GM19467 (cell line): Measurements from ENCODE around the gene PREP.
"Not testable (repeated sequence)": the region's sequence is repeated elsewhere in the genome, so short reads cannot be mapped to it uniquely, and the experiment has no call there.

ENCODE experiments used
- ATAC-seq: cut with Tn5 transposase; IDR thresholded peaks from one replicate; pipeline ENCODE4 v1.9.1; 2021; ENCODE audit warnings: mild to moderate bottlenecking, moderate library complexity; ENCODE audit not compliant: unreplicated experiment

The PREP gene

DNA sequence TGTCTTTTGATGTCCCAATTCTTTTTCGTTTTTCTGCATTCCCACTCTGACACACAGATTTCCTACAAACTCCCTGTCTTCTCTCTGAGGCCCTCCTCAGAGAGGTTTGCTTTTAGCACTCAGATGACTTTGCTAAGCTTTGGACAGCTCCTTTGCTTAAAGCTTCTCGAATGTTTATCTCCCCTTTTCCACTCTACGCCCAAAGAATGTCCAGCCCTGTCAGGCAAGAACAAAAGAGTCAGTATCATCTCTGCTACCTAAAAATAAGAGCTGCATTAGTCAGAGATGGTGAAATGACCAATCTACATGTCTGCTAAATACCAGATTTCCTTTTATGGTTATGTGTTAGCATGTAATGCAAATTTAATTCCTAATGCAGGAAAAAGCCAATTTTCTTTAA lies 56.8 kb downstream of the PREP start:
- ATAC-seq: no peak

GRCh38 chr6:105345506-105345905 lies 57.4 kb downstream of the PREP start:
- ATAC-seq: no peak

- ATAC-seq: no peak
Observed at GRCh38 chr6:105344881-105345370, 58.0 kb downstream of the PREP start.

GRCh38 chr6:105338350-105338983 lies 64.4 kb downstream of the PREP start:
- not testable (repeated sequence) for ATAC-seq

- no peak for ATAC-seq
Observed at GRCh38 chr6:105336986-105337385, 65.9 kb downstream of the PREP start.

DNA sequence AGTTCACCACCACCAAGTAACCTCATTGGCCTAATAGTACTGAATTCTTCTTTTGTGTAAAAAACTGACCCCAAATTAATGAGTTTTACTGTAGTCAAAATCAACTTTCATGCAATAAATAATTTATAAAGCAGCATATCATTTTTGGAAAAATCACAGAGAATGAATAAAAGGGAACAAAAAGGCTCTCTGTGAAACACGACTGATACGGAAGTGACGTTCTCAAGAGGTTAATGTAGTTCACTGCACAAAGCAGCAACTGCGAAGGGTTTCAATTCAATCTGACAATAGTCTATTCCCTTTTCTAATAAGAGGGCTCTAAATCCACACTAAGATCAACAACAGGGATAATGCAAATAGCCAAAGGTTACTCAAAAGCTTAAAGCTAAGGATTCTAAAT lies 70.3 kb downstream of the PREP start:
- ATAC-seq: no peak

GRCh38 chr6:105331927-105332326 lies 71.0 kb downstream of the PREP start:
- no peak for ATAC-seq

- no peak for ATAC-seq
Observed at GRCh38 chr6:105330913-105331312, 72.0 kb downstream of the PREP start.

GRCh38 chr6:105330364-105330763 lies 72.5 kb downstream of the PREP start:
- no peak for ATAC-seq

GRCh38 chr6:105326833-105327770 lies 75.8 kb downstream of the PREP start:
- no peak for ATAC-seq

GRCh38 chr6:105326216-105326615 lies 76.7 kb downstream of the PREP start:
- no peak for ATAC-seq

GRCh38 chr6:105324386-105324950 lies 78.4 kb downstream of the PREP start:
- no peak for ATAC-seq

GRCh38 chr6:105322499-105323225 lies 80.2 kb downstream of the PREP start:
- ATAC-seq: no peak

- no peak for ATAC-seq
Observed at GRCh38 chr6:105321728-105322127, 81.2 kb downstream of the PREP start.

DNA sequence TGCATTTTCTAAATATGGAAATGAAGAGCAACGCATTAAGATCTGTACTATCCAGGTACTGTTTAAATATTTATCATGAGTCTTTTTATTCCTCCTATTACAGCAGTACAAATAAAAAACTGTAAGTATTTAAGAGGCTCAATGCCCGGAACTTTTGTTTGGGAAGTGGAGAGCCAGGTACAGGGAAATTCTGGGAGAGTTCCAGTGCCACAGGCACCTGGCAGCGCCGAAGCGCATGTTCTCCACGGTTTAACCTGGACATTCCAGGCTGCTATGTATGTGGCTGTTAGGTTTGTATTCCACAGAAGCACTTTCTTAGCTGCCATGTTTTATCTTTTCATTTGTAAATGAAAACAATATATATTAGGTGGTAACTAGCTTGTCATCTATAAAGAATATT lies 81.7 kb downstream of the PREP start:
- no peak for ATAC-seq

- no peak for ATAC-seq
Observed at GRCh38 chr6:105320765-105321164, 82.1 kb downstream of the PREP start.

GRCh38 chr6:105320271-105320670 lies 82.6 kb downstream of the PREP start:
- no peak for ATAC-seq

DNA sequence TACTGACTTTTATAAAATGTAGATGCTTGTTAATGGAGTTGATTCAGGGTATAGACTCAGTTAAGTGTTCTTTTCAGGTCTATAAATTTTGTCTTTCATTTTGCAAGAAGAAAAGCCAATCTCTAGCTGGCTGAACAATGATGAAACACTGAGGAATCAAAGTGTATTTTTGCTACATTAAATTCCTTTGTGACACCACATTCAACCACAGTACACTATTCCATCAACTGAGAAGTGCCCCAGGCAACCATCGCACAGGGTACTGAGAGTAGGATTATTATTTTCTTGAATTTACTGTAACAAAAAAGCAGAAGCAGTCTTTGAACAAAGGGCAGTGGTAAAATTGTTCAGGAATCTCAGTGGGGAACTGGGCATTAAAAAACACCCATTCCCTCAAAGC lies 83.6 kb downstream of the PREP start:
- no peak for ATAC-seq

GRCh38 chr6:105318660-105319059 lies 84.2 kb downstream of the PREP start:
- no peak for ATAC-seq

GRCh38 chr6:105317607-105318533 lies 85.0 kb downstream of the PREP start:
- ATAC-seq: no peak
